HFF-Myc (cell line): ENCODE data around the gene TGIF1.

Source experiments
- DNase-seq: peaks from one replicate; pipeline ENCODE4 v3.0.0-alpha.2; 2011; ENCODE audit warnings: low read depth; ENCODE audit errors: extremely low read depth
- H3K4me3 ChIP-seq: replicated peaks from 2 replicates; pipeline ENCODE4 v1.5.1; 2011; ENCODE audit warnings: low read depth, mild to moderate bottlenecking, control low read depth, low read length
- CTCF ChIP-seq: IDR thresholded peaks from 2 replicates; pipeline ENCODE4 v1.5.1; 2012; ENCODE audit warnings: mild to moderate bottlenecking, low read depth, low read length, control low read depth; ENCODE audit errors: missing control alignments

The TGIF1 gene

GRCh38 chr18:3420919-3421279 lies 29.1 kb upstream of the TGIF1 start:
- no peak for DNase-seq
- no peak for TF ChIP-seq CTCF
- H3K4me3 ChIP-seq: no peak overlapping the region

- DNase-seq: no peak
- TF ChIP-seq CTCF: no peak
- H3K4me3 ChIP-seq: no peak overlapping the region
These were observed 27.1 kb upstream of the TGIF1 start for GRCh38 chr18:3422905-3423304.

GRCh38 chr18:3424280-3424890 lies 25.6 kb upstream of the TGIF1 start:
- no peak for DNase-seq
- no peak for TF ChIP-seq CTCF
- no peak overlapping the region for H3K4me3 ChIP-seq

- no peak for TF ChIP-seq CTCF
- no peak for DNase-seq
- H3K4me3 ChIP-seq: no peak overlapping the region
These were observed 24.9 kb upstream of the TGIF1 start for GRCh38 chr18:3425030-3425429.

- no peak for DNase-seq
- H3K4me3 ChIP-seq: no peak overlapping the region
- no peak for TF ChIP-seq CTCF
These were observed 24.5 kb upstream of the TGIF1 start for GRCh38 chr18:3425446-3425845.

GRCh38 chr18:3426074-3426473 lies 23.9 kb upstream of the TGIF1 start:
- no peak overlapping the region for H3K4me3 ChIP-seq
- no peak for DNase-seq
- no peak for TF ChIP-seq CTCF

GRCh38 chr18:3427944-3428343 lies 22.0 kb upstream of the TGIF1 start:
- no peak overlapping the region for H3K4me3 ChIP-seq
- DNase-seq: no peak
- no peak for TF ChIP-seq CTCF
